Astrocyte of the cerebellum (primary cell): Measurements from ENCODE around the gene CYTH1.

Experiments
- DNase-seq: peaks from one replicate; pipeline ENCODE4 v3.0.0-alpha.2; 2011; ENCODE audit warnings: low read depth
- H3K4me3 ChIP-seq: 2 replicates; pipeline ENCODE4 v1.5.1; 2011; ENCODE audit warnings: mild to moderate bottlenecking, low read depth, low read length, moderate library complexity
- in situ Hi-C: cut with HindIII; loops from 2 replicates; pipeline ENCODE4 v1.10.0; 2017; ENCODE audit warnings: low sequenced_read_pairs
- TF ChIP-seq, protein P1 (sequence below): IDR thresholded peaks from 2 replicates; pipeline ENCODE4 v1.5.1; 2012; ENCODE audit warnings: low read length, low read depth, moderate library complexity, mild to moderate bottlenecking; ENCODE audit errors: missing control alignments

Gene CYTH1

GRCh38 chr17:78629436-78629995, 152.6 kb downstream of the CYTH1 start:
- in situ Hi-C loops = no loop called here
- TF ChIP-seq, protein P1, sequence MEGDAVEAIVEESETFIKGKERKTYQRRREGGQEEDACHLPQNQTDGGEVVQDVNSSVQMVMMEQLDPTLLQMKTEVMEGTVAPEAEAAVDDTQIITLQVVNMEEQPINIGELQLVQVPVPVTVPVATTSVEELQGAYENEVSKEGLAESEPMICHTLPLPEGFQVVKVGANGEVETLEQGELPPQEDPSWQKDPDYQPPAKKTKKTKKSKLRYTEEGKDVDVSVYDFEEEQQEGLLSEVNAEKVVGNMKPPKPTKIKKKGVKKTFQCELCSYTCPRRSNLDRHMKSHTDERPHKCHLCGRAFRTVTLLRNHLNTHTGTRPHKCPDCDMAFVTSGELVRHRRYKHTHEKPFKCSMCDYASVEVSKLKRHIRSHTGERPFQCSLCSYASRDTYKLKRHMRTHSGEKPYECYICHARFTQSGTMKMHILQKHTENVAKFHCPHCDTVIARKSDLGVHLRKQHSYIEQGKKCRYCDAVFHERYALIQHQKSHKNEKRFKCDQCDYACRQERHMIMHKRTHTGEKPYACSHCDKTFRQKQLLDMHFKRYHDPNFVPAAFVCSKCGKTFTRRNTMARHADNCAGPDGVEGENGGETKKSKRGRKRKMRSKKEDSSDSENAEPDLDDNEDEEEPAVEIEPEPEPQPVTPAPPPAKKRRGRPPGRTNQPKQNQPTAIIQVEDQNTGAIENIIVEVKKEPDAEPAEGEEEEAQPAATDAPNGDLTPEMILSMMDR = no peak
- DNase-seq = no peak
- no peak overlapping the region for H3K4me3 ChIP-seq

DNA sequence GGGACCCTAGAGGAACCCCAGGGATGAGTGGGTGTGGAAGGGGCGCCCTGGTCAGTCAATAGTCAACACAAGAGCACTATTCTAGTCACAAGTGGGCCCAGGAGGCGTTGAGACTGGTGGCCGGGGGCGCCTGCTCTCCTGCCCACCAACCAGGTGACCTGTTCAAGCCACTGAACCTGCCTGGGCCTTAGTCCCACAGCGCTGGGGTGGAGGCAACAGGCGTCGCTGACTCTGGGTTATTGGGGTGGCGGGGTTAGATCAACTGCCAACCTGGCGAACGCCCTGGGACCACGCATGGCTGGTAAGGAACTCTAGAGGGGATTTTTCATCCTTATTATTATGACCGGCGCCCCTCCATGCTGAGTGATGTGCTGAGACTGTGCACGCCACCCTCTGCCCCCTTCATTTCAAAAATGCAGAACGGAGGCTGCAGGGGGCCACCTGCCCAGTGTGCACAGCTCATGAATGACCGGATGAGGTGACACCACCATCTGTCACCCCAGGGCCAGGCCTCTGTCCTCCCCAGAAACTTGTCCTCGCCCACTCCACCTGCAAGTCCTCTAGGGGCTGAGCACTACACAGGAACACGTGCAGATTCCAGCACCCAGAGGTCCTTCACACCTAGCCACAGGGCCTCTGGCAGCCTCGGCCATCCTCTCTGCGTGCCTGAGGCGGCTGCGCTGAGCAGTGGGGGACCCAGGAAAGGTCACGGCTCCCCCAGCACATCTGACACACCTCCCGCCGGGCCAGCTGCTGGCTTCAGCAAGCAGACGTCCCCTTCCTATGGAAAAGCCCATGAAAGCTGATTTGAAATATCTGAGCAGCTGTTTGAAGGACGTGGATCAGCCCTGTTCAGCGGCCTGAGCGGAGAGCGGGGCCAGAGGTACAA, 153.3 kb downstream of the CYTH1 start:
- no peak overlapping the region for H3K4me3 ChIP-seq
- in situ Hi-C loops = no loop called here
- TF ChIP-seq, protein P1 = no peak
- DNase-seq = no peak

DNA sequence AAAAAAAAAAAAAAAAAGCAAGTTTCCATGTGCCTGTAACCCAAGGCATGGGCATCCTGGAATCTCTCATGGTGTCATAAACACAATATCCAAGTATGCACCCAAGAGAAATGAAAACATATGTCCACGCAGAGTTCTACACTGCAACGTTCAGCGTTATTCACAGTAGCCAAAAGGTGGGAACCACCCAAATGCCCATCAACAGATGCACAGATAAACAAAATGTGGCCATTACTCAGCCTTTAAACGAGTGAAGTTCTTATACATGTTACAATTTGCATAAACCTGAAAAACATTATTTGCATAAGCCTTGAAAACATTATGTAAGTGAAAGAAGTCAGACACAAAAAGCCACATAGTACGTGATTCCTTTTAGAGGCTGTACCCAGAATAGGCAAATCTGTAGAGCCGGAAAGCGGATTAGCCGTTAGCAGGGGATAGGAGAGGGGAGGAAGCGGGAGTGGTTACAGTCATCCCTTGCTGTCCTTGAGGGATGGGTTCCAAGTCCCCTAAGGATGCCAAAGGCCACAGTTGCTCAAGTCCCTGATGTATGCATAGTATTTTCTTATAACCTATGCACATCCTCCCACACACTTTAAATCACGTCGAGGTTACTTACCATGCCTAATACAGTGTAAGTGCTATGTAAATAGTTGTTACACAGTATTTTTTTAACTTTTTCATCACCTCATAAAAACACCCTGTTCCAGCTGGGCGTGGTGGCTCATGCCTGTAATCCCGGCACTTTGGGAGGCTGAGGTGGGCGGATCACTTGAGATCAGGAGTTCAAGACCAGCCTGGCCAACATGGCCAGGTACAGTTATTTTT, 157.5 kb downstream of the CYTH1 start:
- no peak overlapping the region for H3K4me3 ChIP-seq
- TF ChIP-seq, protein P1 = no peak
- in situ Hi-C loops = loop anchor here (25.0 kb wide), 1 partner anchor 137 kb away; no protein-coding TSS in a partner anchor
- DNase-seq = no peak
